ELR (cell line): ENCODE measurements around the gene NOL4L.

ENCODE experiments used
- DNase-seq: peaks from one replicate; pipeline ENCODE4 v3.0.0-alpha.2; 2015; ENCODE audit warnings: low read depth

NOL4L gene

GRCh38 chr20:32576560-32576959 lies 8.6 kb downstream of the NOL4L start:
- DNase-seq, result no peak

GRCh38 chr20:32575805-32576204 lies 9.3 kb downstream of the NOL4L start:
- no peak for DNase-seq

- DNase-seq, result no peak
Measured at GRCh38 chr20:32575227-32575581, 9.9 kb downstream of the NOL4L start.

- peak; percentile 92 for DNase-seq
Measured at GRCh38 chr20:32574296-32575226, 10.6 kb downstream of the NOL4L start.

GRCh38 chr20:32573167-32573851 lies 11.8 kb downstream of the NOL4L start:
- DNase-seq, result no peak

GRCh38 chr20:32572271-32572968 lies 12.7 kb downstream of the NOL4L start:
- no peak for DNase-seq

- no peak for DNase-seq
Measured at GRCh38 chr20:32571566-32571965, 13.6 kb downstream of the NOL4L start.

- DNase-seq, result peak; percentile 36
Measured at GRCh38 chr20:32570401-32571190, 14.5 kb downstream of the NOL4L start.

GRCh38 chr20:32569380-32570305 lies 15.5 kb downstream of the NOL4L start:
- DNase-seq, result no peak

- no peak for DNase-seq
Measured at GRCh38 chr20:32569018-32569379, 16.1 kb downstream of the NOL4L start.

GRCh38 chr20:32567384-32568178 lies 17.6 kb downstream of the NOL4L start:
- no peak for DNase-seq

GRCh38 chr20:32566379-32567374 lies 18.5 kb downstream of the NOL4L start:
- no peak for DNase-seq

GRCh38 chr20:32565735-32566032 lies 19.4 kb downstream of the NOL4L start:
- DNase-seq, result no peak

GRCh38 chr20:32564921-32565734 lies 20.0 kb downstream of the NOL4L start:
- DNase-seq, result no peak

- no peak for DNase-seq
Measured at GRCh38 chr20:32564440-32564839, 20.7 kb downstream of the NOL4L start.

GRCh38 chr20:32563311-32564272 lies 21.5 kb downstream of the NOL4L start:
- DNase-seq, result no peak

GRCh38 chr20:32562495-32562911 lies 22.6 kb downstream of the NOL4L start:
- no peak for DNase-seq
